ENCODE data around the gene SYTL1.

Gene SYTL1

GRCh38 chr1:27301582-27302199 is 40.1 kb upstream of the SYTL1 start:
- no peak overlapping the region for H3K4ac ChIP-seq (ENCODE audit: low read depth in 1 of 2, low read length in 2 of 2)
- no peak for DNase-seq
- no peak overlapping the region for H2AFZ ChIP-seq (ENCODE audit: low read depth, low read length)
- no peak overlapping the region for H3K23ac ChIP-seq (ENCODE audit: low read length in 2 of 2)
- peaks cover 43% of the 10 kb centered on the region for H3K4me1 ChIP-seq (ENCODE audit: control insufficient read depth, insufficient read depth, low read depth, low read length)
- H2BK5ac ChIP-seq (ENCODE audit: low read depth, low read length, poor library complexity, severe bottlenecking), result no peak overlapping the region
- H4K8ac ChIP-seq (ENCODE audit: low read length), result no peak overlapping the region
- H3K18ac ChIP-seq (ENCODE audit: low read depth in 1 of 2, low read length in 2 of 2), result no peak overlapping the region
- H3K4me3 ChIP-seq (ENCODE audit: insufficient read depth in 1 of 2, low read depth in 1 of 2, low read length in 2 of 2), result no peak overlapping the region
- H3K27ac ChIP-seq (ENCODE audit: low read length, poor library complexity, severe bottlenecking), result peak overlapping the region; percentile 98
- no peak overlapping the region for H3K4me2 ChIP-seq (ENCODE audit: low read length, poor library complexity, severe bottlenecking)
- no peaks in the 10 kb centered on the region for H3K9me3 ChIP-seq (ENCODE audit: control insufficient read depth, low read length)
- no peak overlapping the region for H4K91ac ChIP-seq (ENCODE audit: low read length)
- peak overlapping the region; percentile 63 for H3K9ac ChIP-seq (ENCODE audit: low read length)
- no peaks in the 10 kb centered on the region for H3K27me3 ChIP-seq (ENCODE audit: control insufficient read depth in 1 of 2, insufficient read depth in 1 of 2, low read length in 2 of 2)
- 80% methylated on average over 7 of the region's 10 CpGs for WGBS
- H2BK120ac ChIP-seq (ENCODE audit: low read depth, low read length), result no peak overlapping the region
- H3K79me1 ChIP-seq (replicated peaks; ENCODE audit: low read length, poor library complexity, severe bottlenecking), result peaks cover 3% of the 10 kb centered on the region
- no peak overlapping the region for H2BK15ac ChIP-seq (ENCODE audit: low read depth, poor library complexity, severe bottlenecking)
- H2AK5ac ChIP-seq (ENCODE audit: low read length, severe bottlenecking), result peak overlapping the region; percentile 90
- peaks cover 41 to 62% of the 10 kb centered on the region in 2 experiments for H3K36me3 ChIP-seq (ENCODE audit: control insufficient read depth in 1 of 2, insufficient read depth in 2 of 2, low read depth in 1 of 2, low read length in 2 of 2)
- no peak overlapping the region for H2BK12ac ChIP-seq (ENCODE audit: low read length in 2 of 2)
- H3K14ac ChIP-seq (ENCODE audit: low read length in 2 of 2), result no peak overlapping the region

GRCh38 chr1:27302612-27303011 is 39.2 kb upstream of the SYTL1 start:
- H2AFZ ChIP-seq (ENCODE audit: low read depth, low read length), result no peak overlapping the region

GRCh38 chr1:27303509-27303908 is 38.3 kb upstream of the SYTL1 start:
- no peak overlapping the region for H2BK5ac ChIP-seq (ENCODE audit: low read depth, low read length, poor library complexity, severe bottlenecking)
- no peak overlapping the region for H3K27ac ChIP-seq (ENCODE audit: low read length, poor library complexity, severe bottlenecking)
- H3K4me3 ChIP-seq (ENCODE audit: insufficient read depth in 1 of 2, low read depth in 1 of 2, low read length in 2 of 2), result no peak overlapping the region
- H2BK15ac ChIP-seq (ENCODE audit: low read depth, poor library complexity, severe bottlenecking), result no peak overlapping the region
- H3K9me3 ChIP-seq (ENCODE audit: control insufficient read depth, low read length), result no peaks in the 10 kb centered on the region
- H4K8ac ChIP-seq (ENCODE audit: low read length), result no peak overlapping the region
- peaks cover 3% of the 10 kb centered on the region for H3K79me1 ChIP-seq (replicated peaks; ENCODE audit: low read length, poor library complexity, severe bottlenecking)
- no peak overlapping the region for H2BK120ac ChIP-seq (ENCODE audit: low read depth, low read length)
- H3K36me3 ChIP-seq (ENCODE audit: control insufficient read depth in 1 of 2, insufficient read depth in 2 of 2, low read depth in 1 of 2, low read length in 2 of 2), result peaks cover 31 to 44% of the 10 kb centered on the region in 2 experiments
- no peak overlapping the region for H3K4me2 ChIP-seq (ENCODE audit: low read length, poor library complexity, severe bottlenecking)
- H2AK5ac ChIP-seq (ENCODE audit: low read length, severe bottlenecking), result no peak overlapping the region
- H3K4ac ChIP-seq (ENCODE audit: low read depth in 1 of 2, low read length in 2 of 2), result no peak overlapping the region
- H3K23ac ChIP-seq (ENCODE audit: low read length in 2 of 2), result no peak overlapping the region
- no peaks in the 10 kb centered on the region for H3K27me3 ChIP-seq (ENCODE audit: control insufficient read depth in 1 of 2, insufficient read depth in 1 of 2, low read length in 2 of 2)
- 90% methylated on average over 14 of the region's 15 CpGs for WGBS
- peaks cover 49% of the 10 kb centered on the region for H3K4me1 ChIP-seq (ENCODE audit: control insufficient read depth, insufficient read depth, low read depth, low read length)
- H3K9ac ChIP-seq (ENCODE audit: low read length), result no peak overlapping the region
- H3K18ac ChIP-seq (ENCODE audit: low read depth in 1 of 2, low read length in 2 of 2), result no peak overlapping the region
- no peak overlapping the region for H2BK12ac ChIP-seq (ENCODE audit: low read length in 2 of 2)
- no peak overlapping the region for H2AFZ ChIP-seq (ENCODE audit: low read depth, low read length)
- no peak for DNase-seq
- H3K14ac ChIP-seq (ENCODE audit: low read length in 2 of 2), result no peak overlapping the region
- H4K91ac ChIP-seq (ENCODE audit: low read length), result no peak overlapping the region

More at GRCh38 chr1:27302612-27303011, 39.2 kb upstream of the SYTL1 start:
- Histone ChIP-seq H3K9me3 (ENCODE audit: control insufficient read depth, low read length) (no peaks in the 10 kb centered on the region), H3K79me1 (replicated peaks; ENCODE audit: low read length, poor library complexity, severe bottlenecking) (peaks cover 3% of the 10 kb centered on the region), H3K36me3 (ENCODE audit: control insufficient read depth in 1 of 2, insufficient read depth in 2 of 2, low read depth in 1 of 2, low read length in 2 of 2) (peaks cover 37 to 53% of the 10 kb centered on the region in 2 experiments), H2BK5ac (ENCODE audit: low read depth, low read length, poor library complexity, severe bottlenecking) (no peak overlapping the region), H2BK15ac (ENCODE audit: low read depth, poor library complexity, severe bottlenecking) (no peak overlapping the region), H3K18ac (ENCODE audit: low read depth in 1 of 2, low read length in 2 of 2) (no peak overlapping the region), H3K27ac (ENCODE audit: low read length, poor library complexity, severe bottlenecking) (no peak overlapping the region), H3K14ac (ENCODE audit: low read length in 2 of 2) (no peak overlapping the region), H4K91ac (ENCODE audit: low read length) (no peak overlapping the region), H3K27me3 (ENCODE audit: control insufficient read depth in 1 of 2, insufficient read depth in 1 of 2, low read length in 2 of 2) (no peaks in the 10 kb centered on the region), H3K9ac (ENCODE audit: low read length) (no peak overlapping the region), H3K4me2 (ENCODE audit: low read length, poor library complexity, severe bottlenecking) (no peak overlapping the region), H2BK120ac (ENCODE audit: low read depth, low read length) (no peak overlapping the region), H2BK12ac (ENCODE audit: low read length in 2 of 2) (no peak overlapping the region), H3K4me1 (ENCODE audit: control insufficient read depth, insufficient read depth, low read depth, low read length) (peaks cover 47% of the 10 kb centered on the region), H3K4ac (ENCODE audit: low read depth in 1 of 2, low read length in 2 of 2) (no peak overlapping the region), H3K4me3 (ENCODE audit: insufficient read depth in 1 of 2, low read depth in 1 of 2, low read length in 2 of 2) (no peak overlapping the region), H3K23ac (ENCODE audit: low read length in 2 of 2) (no peak overlapping the region), H4K8ac (ENCODE audit: low read length) (no peak overlapping the region), H2AK5ac (ENCODE audit: low read length, severe bottlenecking) (no peak overlapping the region)
- 83% methylated on average over 2 of the region's 2 CpGs for WGBS
- no peak for DNase-seq

GRCh38 chr1:27306071-27306470 is 35.8 kb upstream of the SYTL1 start:
- no peaks in the 10 kb centered on the region for H3K27me3 ChIP-seq (ENCODE audit: control insufficient read depth in 1 of 2, insufficient read depth in 1 of 2, low read length in 2 of 2)
- H4K8ac ChIP-seq (ENCODE audit: low read length), result no peak overlapping the region
- no peak overlapping the region for H2AK5ac ChIP-seq (ENCODE audit: low read length, severe bottlenecking)
- no peak overlapping the region for H3K23ac ChIP-seq (ENCODE audit: low read length in 2 of 2)
- no peak overlapping the region for H3K4me2 ChIP-seq (ENCODE audit: low read length, poor library complexity, severe bottlenecking)
- no peak overlapping the region for H3K18ac ChIP-seq (ENCODE audit: low read depth in 1 of 2, low read length in 2 of 2)
- H3K9me3 ChIP-seq (ENCODE audit: control insufficient read depth, low read length), result no peaks in the 10 kb centered on the region
- H2AFZ ChIP-seq (ENCODE audit: low read depth, low read length), result no peak overlapping the region
- H3K36me3 ChIP-seq (ENCODE audit: control insufficient read depth in 1 of 2, insufficient read depth in 2 of 2, low read depth in 1 of 2, low read length in 2 of 2), result peaks cover 29 to 44% of the 10 kb centered on the region in 2 experiments
- no peak overlapping the region for H2BK12ac ChIP-seq (ENCODE audit: low read length in 2 of 2)
- H3K79me1 ChIP-seq (replicated peaks; ENCODE audit: low read length, poor library complexity, severe bottlenecking), result peaks cover 3% of the 10 kb centered on the region
- H4K91ac ChIP-seq (ENCODE audit: low read length), result no peak overlapping the region
- H3K4me1 ChIP-seq (ENCODE audit: control insufficient read depth, insufficient read depth, low read depth, low read length), result peaks cover 28% of the 10 kb centered on the region
- H3K4me3 ChIP-seq (ENCODE audit: insufficient read depth in 1 of 2, low read depth in 1 of 2, low read length in 2 of 2), result peak overlapping the region in 1 of 2 experiments; percentile 20
- no peak overlapping the region for H3K9ac ChIP-seq (ENCODE audit: low read length)
- no peak overlapping the region for H3K4ac ChIP-seq (ENCODE audit: low read depth in 1 of 2, low read length in 2 of 2)
- no peak overlapping the region for H3K27ac ChIP-seq (ENCODE audit: low read length, poor library complexity, severe bottlenecking)
- WGBS, result 88% methylated on average over 11 of the region's 11 CpGs
- H2BK15ac ChIP-seq (ENCODE audit: low read depth, poor library complexity, severe bottlenecking), result no peak overlapping the region
- H2BK120ac ChIP-seq (ENCODE audit: low read depth, low read length), result no peak overlapping the region
- no peak overlapping the region for H2BK5ac ChIP-seq (ENCODE audit: low read depth, low read length, poor library complexity, severe bottlenecking)
- no peak for DNase-seq
- H3K14ac ChIP-seq (ENCODE audit: low read length in 2 of 2), result no peak overlapping the region
